ENCODE measurements around the gene KCNG2. TPM values are rescaled to one million over a fixed set of nuclear protein-coding genes. Genes with fewer than 3 reads are reported as not detected.

KCNG2 gene
- total and polyA plus RNA-seq, 2 experiments from 2014 or later: not detected

DNA sequence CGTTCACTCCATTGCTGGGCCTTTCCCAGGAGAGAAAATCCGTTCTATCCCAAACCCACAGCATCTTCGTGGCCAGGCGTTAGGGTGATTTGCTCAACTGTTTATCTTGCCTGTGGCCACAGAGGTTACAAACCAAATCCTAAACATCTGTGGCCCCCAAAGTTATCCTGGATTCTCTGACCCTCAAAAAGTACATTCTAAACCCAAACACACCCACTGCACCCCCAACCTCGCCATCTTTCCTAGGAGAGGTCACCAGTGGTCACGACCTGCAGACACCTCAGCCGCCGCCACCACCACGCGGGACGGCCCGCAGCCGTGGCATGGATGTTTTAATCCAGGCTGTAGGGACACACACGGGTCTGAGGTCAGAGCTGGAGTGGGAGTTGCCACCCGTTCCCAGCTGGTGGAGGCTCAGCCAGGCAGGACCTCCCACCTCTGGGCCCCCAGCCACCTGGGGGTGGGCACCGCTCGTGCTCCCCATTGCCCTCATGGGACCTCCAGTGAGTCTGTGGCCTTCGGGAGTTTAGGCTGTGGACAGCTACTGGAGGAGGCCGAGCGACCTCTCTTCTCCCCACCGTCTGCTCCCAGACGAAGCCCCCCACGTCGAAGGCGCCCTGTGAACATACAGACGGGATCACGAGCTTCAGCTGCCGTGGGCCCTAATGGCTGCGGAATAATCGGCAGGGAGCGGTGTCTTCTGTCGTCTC is 72.0 kb downstream of the KCNG2 start:
- DNase-seq (ENCODE audit: low spot score): no peak
- Histone ChIP-seq H3K9me2 (replicated peaks; ENCODE audit: insufficient read depth) (no peaks in the 10 kb centered on the region), H3K79me2 (no peaks in the 10 kb centered on the region), H4K20me1 (ENCODE audit: insufficient read depth, poor library complexity, severe bottlenecking) (no peaks in the 10 kb centered on the region), H3K4me3 (no peak overlapping the region), H3K36me3 (replicated peaks; ENCODE audit: insufficient read depth, low read depth) (no peaks in the 10 kb centered on the region), H2AFZ (no peak overlapping the region), H3K27ac (no peak overlapping the region), H3K4me2 (no peak overlapping the region), H3K27me3 (no peaks in the 10 kb centered on the region), H3K4me1 (ENCODE audit: insufficient read depth) (no peaks in the 10 kb centered on the region), H3K9me3 (ENCODE audit: low read depth) (no peaks in the 10 kb centered on the region)
- TF ChIP-seq, protein P1, sequence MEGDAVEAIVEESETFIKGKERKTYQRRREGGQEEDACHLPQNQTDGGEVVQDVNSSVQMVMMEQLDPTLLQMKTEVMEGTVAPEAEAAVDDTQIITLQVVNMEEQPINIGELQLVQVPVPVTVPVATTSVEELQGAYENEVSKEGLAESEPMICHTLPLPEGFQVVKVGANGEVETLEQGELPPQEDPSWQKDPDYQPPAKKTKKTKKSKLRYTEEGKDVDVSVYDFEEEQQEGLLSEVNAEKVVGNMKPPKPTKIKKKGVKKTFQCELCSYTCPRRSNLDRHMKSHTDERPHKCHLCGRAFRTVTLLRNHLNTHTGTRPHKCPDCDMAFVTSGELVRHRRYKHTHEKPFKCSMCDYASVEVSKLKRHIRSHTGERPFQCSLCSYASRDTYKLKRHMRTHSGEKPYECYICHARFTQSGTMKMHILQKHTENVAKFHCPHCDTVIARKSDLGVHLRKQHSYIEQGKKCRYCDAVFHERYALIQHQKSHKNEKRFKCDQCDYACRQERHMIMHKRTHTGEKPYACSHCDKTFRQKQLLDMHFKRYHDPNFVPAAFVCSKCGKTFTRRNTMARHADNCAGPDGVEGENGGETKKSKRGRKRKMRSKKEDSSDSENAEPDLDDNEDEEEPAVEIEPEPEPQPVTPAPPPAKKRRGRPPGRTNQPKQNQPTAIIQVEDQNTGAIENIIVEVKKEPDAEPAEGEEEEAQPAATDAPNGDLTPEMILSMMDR (IDR thresholded peaks at IDR 0.05; ENCODE audit: poor library complexity): no peak
- no peak for TF ChIP-seq EZH2 (IDR thresholded peaks at IDR 0.05; ENCODE audit: borderline replicate concordance)
- TF ChIP-seq EZH2phosphoT487 (IDR thresholded peaks at IDR 0.05; ENCODE audit: low read depth, severe bottlenecking, unreplicated experiment): no peak
- WGBS (ENCODE audit: low lambda C conversion rate, missing lambda C conversion rate): 94% methylated on average over 32 of the region's 32 CpGs

DNA sequence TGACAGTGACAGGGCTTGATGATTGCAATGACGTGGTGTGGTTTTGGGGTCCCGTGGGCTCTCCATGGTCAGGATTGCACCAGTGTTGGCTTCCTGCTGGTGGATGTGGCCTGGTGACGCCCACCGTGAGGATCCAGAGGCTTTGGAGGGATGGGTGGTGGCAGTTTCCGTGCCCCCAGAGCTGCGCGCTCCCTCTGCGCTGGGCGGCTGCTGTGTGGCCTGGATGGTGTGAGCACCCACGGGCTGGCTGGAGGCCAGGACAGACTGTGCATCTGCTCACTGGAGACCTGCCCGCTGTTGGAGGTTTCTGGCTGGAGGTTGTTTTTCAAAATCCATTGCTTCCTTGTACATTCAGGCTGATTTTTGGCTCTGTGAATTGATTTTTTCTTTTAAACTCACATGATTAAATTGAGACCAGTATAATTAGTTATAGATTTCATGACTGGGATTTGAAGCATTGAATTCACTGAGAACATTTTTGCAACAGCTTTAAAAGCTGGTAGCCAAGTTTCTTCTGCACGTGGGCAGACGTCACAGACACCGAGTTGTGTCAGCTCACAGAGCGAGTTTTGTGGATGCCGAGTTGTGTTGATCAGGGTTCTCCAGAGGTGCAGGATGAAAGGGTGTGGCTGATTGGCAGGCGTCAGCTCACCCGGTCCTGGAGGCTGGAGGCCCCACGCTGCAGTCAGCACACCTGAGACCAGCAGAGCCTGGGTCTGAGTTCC is 72.7 kb downstream of the KCNG2 start:
- WGBS (ENCODE audit: low lambda C conversion rate, missing lambda C conversion rate): 92% methylated on average over 19 of the region's 19 CpGs
- H4K20me1 ChIP-seq (ENCODE audit: insufficient read depth, poor library complexity, severe bottlenecking): no peaks in the 10 kb centered on the region
- H3K27ac ChIP-seq: no peak overlapping the region
- DNase-seq (ENCODE audit: low spot score): no peak
- H3K27me3 ChIP-seq: no peaks in the 10 kb centered on the region
- no peak overlapping the region for H3K4me2 ChIP-seq
- H3K4me1 ChIP-seq (ENCODE audit: insufficient read depth): no peaks in the 10 kb centered on the region
- no peaks in the 10 kb centered on the region for H3K36me3 ChIP-seq (replicated peaks; ENCODE audit: insufficient read depth, low read depth)
- H3K9me2 ChIP-seq (replicated peaks; ENCODE audit: insufficient read depth): no peaks in the 10 kb centered on the region
- no peaks in the 10 kb centered on the region for H3K9me3 ChIP-seq (ENCODE audit: low read depth)
- no peak overlapping the region for H3K4me3 ChIP-seq
- no peak overlapping the region for H2AFZ ChIP-seq
- H3K79me2 ChIP-seq: no peaks in the 10 kb centered on the region
- no peak for TF ChIP-seq EZH2 (IDR thresholded peaks at IDR 0.05; ENCODE audit: borderline replicate concordance)
- TF ChIP-seq EZH2phosphoT487 (IDR thresholded peaks at IDR 0.05; ENCODE audit: low read depth, severe bottlenecking, unreplicated experiment): no peak
- TF ChIP-seq, protein P1 (IDR thresholded peaks at IDR 0.05; ENCODE audit: poor library complexity): no peak

DNA sequence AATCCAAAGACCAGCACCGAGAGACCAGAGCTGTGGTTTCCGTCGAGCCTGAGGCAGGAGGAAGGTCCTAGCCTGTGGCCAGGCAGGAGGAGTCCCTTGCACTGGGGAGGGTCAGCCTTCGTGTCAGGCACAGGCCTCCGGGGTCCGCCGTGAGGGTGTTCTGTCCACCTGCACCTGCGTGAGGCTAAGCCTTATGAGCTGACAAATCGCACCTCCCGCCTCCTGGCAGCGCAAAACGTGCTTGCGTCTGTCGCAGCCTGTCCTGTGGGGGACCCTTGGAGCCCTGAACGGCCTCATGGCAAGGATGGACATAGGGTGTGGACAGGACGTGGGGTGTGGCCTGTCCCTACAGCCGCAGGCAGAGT is 73.3 kb downstream of the KCNG2 start:
- Histone ChIP-seq H3K9me3 (ENCODE audit: low read depth) (no peaks in the 10 kb centered on the region), H3K79me2 (no peaks in the 10 kb centered on the region), H3K4me2 (no peak overlapping the region), H2AFZ (no peak overlapping the region), H3K27me3 (no peaks in the 10 kb centered on the region), H3K4me3 (no peak overlapping the region), H3K4me1 (ENCODE audit: insufficient read depth) (no peaks in the 10 kb centered on the region), H3K36me3 (replicated peaks; ENCODE audit: insufficient read depth, low read depth) (no peaks in the 10 kb centered on the region), H4K20me1 (ENCODE audit: insufficient read depth, poor library complexity, severe bottlenecking) (no peaks in the 10 kb centered on the region), H3K27ac (no peak overlapping the region), H3K9me2 (replicated peaks; ENCODE audit: insufficient read depth) (no peaks in the 10 kb centered on the region)
- no peak for TF ChIP-seq EZH2phosphoT487 (IDR thresholded peaks at IDR 0.05; ENCODE audit: low read depth, severe bottlenecking, unreplicated experiment)
- TF ChIP-seq EZH2 (IDR thresholded peaks at IDR 0.05; ENCODE audit: borderline replicate concordance): no peak
- TF ChIP-seq, protein P1 (IDR thresholded peaks at IDR 0.05; ENCODE audit: poor library complexity): no peak
- DNase-seq (ENCODE audit: low spot score): no peak
- WGBS (ENCODE audit: low lambda C conversion rate, missing lambda C conversion rate): 90% methylated on average over 17 of the region's 17 CpGs
